Astrocyte (in vitro differentiated cells and primary cell): ENCODE results near the gene SLA2. TPM values are rescaled to one million over a fixed set of nuclear protein-coding genes. Genes with fewer than 3 reads are reported as not detected.

Source experiments
- DNase-seq: peaks from one replicate; pipeline ENCODE4 v3.0.0-alpha.2; 2010; ENCODE audit warnings: low read depth
- FAIRE-seq: peaks from 2 replicates; lab custom pipeline; 2011; peaks lifted over from hg19 to GRCh38; lab: Jason Lieb, UNC
- H2AFZ ChIP-seq: 2 replicates; pipeline ENCODE4 v1.6.0; 2012; ENCODE audit warnings: low read depth, low read length, inconsistent platforms
- H3K27ac ChIP-seq: 2 replicates; pipeline ENCODE4 v1.5.1; 2011; ENCODE audit warnings: low read depth, low read length, inconsistent platforms
- H3K27me3 ChIP-seq: 2 replicates; pipeline ENCODE4 v1.6.0; 2011; ENCODE audit warnings: low read length, inconsistent platforms; ENCODE audit not compliant: insufficient read depth
- H3K36me3 ChIP-seq: 2 replicates; pipeline ENCODE4 v1.5.1; 2011; ENCODE audit warnings: low read length, inconsistent platforms; ENCODE audit not compliant: insufficient read depth
- H3K4me1 ChIP-seq: 2 replicates; pipeline ENCODE4 v1.5.1; 2011; ENCODE audit warnings: low read length, inconsistent platforms; ENCODE audit not compliant: insufficient read depth
- H3K4me2 ChIP-seq: 2 replicates; pipeline ENCODE4 v1.6.0; 2012; ENCODE audit warnings: low read length, inconsistent platforms
- H3K4me3 ChIP-seq: 2 replicates; pipeline ENCODE4 v1.5.1; 2011; ENCODE audit warnings: low read depth, mild to moderate bottlenecking, low read length, inconsistent platforms; ENCODE audit not compliant: insufficient read depth
- H3K79me2 ChIP-seq: 2 replicates; pipeline ENCODE4 v1.6.0; 2012; ENCODE audit warnings: mild to moderate bottlenecking, low read length, inconsistent platforms; ENCODE audit not compliant: insufficient read depth
- H3K9ac ChIP-seq: 2 replicates; pipeline ENCODE4 v1.6.0; 2012; ENCODE audit warnings: mild to moderate bottlenecking, low read length, inconsistent platforms
- H3K9me3 ChIP-seq: 2 replicates; pipeline ENCODE4 v1.5.1; 2012; ENCODE audit warnings: low read depth, mild to moderate bottlenecking, low read length, inconsistent platforms; ENCODE audit not compliant: insufficient read depth
- H4K20me1 ChIP-seq: 2 replicates; pipeline ENCODE4 v1.6.0; 2012; ENCODE audit warnings: low read length, inconsistent platforms; ENCODE audit not compliant: insufficient read depth
- H3K27ac Mint-ChIP-seq: one replicate; pipeline ENCODE4 v1.8.0; 2021; ENCODE audit warnings: mild to moderate bottlenecking, mixed read lengths; ENCODE audit not compliant: unreplicated experiment
- H3K27me3 Mint-ChIP-seq: one replicate; pipeline ENCODE4 v1.8.0; 2021; ENCODE audit warnings: low read depth, mixed read lengths; ENCODE audit not compliant: unreplicated experiment
- H3K36me3 Mint-ChIP-seq: one replicate; pipeline ENCODE4 v1.8.0; 2021; ENCODE audit warnings: low read depth, mixed read lengths; ENCODE audit not compliant: unreplicated experiment
- H3K4me1 Mint-ChIP-seq: one replicate; pipeline ENCODE4 v1.8.0; 2021; ENCODE audit warnings: low read depth, mixed read lengths; ENCODE audit not compliant: unreplicated experiment
- H3K4me3 Mint-ChIP-seq: one replicate; pipeline ENCODE4 v1.8.0; 2021; ENCODE audit warnings: mild to moderate bottlenecking, moderate library complexity, mixed read lengths; ENCODE audit not compliant: unreplicated experiment
- H3K9me3 Mint-ChIP-seq: one replicate; pipeline ENCODE4 v1.8.0; 2021; ENCODE audit warnings: mild to moderate bottlenecking, mixed read lengths; ENCODE audit not compliant: unreplicated experiment
- EZH2 ChIP-seq: IDR thresholded peaks from 2 replicates; pipeline ENCODE4 v1.6.1; 2012; ENCODE audit warnings: mild to moderate bottlenecking, low read length, inconsistent platforms; ENCODE audit not compliant: insufficient read depth
- total RNA-seq: library from RNA; stranded (reverse); gene quantifications from 2 replicates; pipeline ENCODE4 v1.2.1, GENCODE V29; 2021
- TF ChIP-seq, protein P1 (sequence below): IDR thresholded peaks from 2 replicates; pipeline ENCODE4 v1.5.1; 2011; ENCODE audit warnings: low read depth, mild to moderate bottlenecking, inconsistent platforms, low read length, moderate library complexity; ENCODE audit not compliant: insufficient read depth

Gene SLA2
- total RNA-seq, 1 donor from 2014 or later: 0.14 TPM

DNA sequence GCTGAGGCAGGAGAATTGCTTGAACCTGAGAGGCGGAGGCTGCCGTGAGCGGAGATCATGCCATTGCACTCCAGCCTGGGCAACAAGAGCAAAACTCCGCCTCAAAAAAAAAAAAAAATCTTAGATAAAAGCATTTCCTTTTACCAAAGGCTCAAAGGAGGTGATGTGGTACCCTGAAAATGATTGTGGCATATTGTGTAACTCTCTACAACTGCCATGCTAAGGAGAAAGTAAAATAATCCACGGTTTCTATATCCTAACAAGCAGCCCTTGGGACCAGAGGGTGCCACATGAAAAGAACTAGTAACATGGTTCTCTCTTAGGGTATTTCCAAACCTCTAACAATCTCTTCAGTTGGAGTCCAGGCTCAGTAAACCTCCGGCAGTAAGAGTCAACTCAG lies 38.8 kb upstream of the SLA2 start:
- Mint-ChIP-seq H3K27ac (no peak overlapping the region), H3K36me3 (peaks cover 4% of the 10 kb centered on the region)
- H3K4me1 ChIP-seq: no peaks in the 10 kb centered on the region

GRCh38 chr20:36682311-36682710 lies 36.3 kb upstream of the SLA2 start:
- Histone ChIP-seq H3K27me3 (no peaks in the 10 kb centered on the region), H3K79me2 (no peaks in the 10 kb centered on the region), H3K9ac (no peak overlapping the region), H3K27ac (no peak overlapping the region), H3K9me3 (no peaks in the 10 kb centered on the region), H3K4me3 (no peak overlapping the region), H3K4me2 (no peak overlapping the region), H2AFZ (no peak overlapping the region), H3K4me1 (no peaks in the 10 kb centered on the region), H3K36me3 (peaks cover 11% of the 10 kb centered on the region), H4K20me1 (no peaks in the 10 kb centered on the region)
- Mint-ChIP-seq H3K4me1 (no peaks in the 10 kb centered on the region), H3K27me3 (no peaks in the 10 kb centered on the region), H3K27ac (no peak overlapping the region), H3K36me3 (peaks cover 5% of the 10 kb centered on the region), H3K9me3 (no peaks in the 10 kb centered on the region), H3K4me3 (no peak overlapping the region)
- FAIRE-seq: no peak
- no peak for DNase-seq
- no peak for TF ChIP-seq EZH2
- TF ChIP-seq, protein P1, sequence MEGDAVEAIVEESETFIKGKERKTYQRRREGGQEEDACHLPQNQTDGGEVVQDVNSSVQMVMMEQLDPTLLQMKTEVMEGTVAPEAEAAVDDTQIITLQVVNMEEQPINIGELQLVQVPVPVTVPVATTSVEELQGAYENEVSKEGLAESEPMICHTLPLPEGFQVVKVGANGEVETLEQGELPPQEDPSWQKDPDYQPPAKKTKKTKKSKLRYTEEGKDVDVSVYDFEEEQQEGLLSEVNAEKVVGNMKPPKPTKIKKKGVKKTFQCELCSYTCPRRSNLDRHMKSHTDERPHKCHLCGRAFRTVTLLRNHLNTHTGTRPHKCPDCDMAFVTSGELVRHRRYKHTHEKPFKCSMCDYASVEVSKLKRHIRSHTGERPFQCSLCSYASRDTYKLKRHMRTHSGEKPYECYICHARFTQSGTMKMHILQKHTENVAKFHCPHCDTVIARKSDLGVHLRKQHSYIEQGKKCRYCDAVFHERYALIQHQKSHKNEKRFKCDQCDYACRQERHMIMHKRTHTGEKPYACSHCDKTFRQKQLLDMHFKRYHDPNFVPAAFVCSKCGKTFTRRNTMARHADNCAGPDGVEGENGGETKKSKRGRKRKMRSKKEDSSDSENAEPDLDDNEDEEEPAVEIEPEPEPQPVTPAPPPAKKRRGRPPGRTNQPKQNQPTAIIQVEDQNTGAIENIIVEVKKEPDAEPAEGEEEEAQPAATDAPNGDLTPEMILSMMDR: no peak

More for the DNA sequence above, 38.8 kb upstream of the SLA2 start:
- FAIRE-seq (no peak), DNase-seq (no peak)
- no peak overlapping the region for H3K4me2 ChIP-seq
- no peak overlapping the region for H3K9ac ChIP-seq
- no peak overlapping the region for H3K4me3 ChIP-seq
- no peaks in the 10 kb centered on the region for H4K20me1 ChIP-seq
- H3K79me2 ChIP-seq: no peaks in the 10 kb centered on the region
- no peaks in the 10 kb centered on the region for H3K4me1 Mint-ChIP-seq
- H3K27me3 Mint-ChIP-seq: no peaks in the 10 kb centered on the region
- no peak for TF ChIP-seq EZH2
- TF ChIP-seq, protein P1: no peak
- H3K27me3 ChIP-seq: no peaks in the 10 kb centered on the region
- no peak overlapping the region for H3K27ac ChIP-seq
- H3K4me3 Mint-ChIP-seq: no peak overlapping the region
- no peaks in the 10 kb centered on the region for H3K9me3 ChIP-seq
- peaks cover 12% of the 10 kb centered on the region for H3K36me3 ChIP-seq
- H2AFZ ChIP-seq: no peak overlapping the region
- no peaks in the 10 kb centered on the region for H3K9me3 Mint-ChIP-seq

GRCh38 chr20:36677422-36677771 lies 31.4 kb upstream of the SLA2 start:
- Histone ChIP-seq H3K9ac (no peak overlapping the region), H2AFZ (no peak overlapping the region), H3K79me2 (no peaks in the 10 kb centered on the region), H3K27me3 (no peaks in the 10 kb centered on the region), H3K36me3 (peaks cover 7% of the 10 kb centered on the region), H4K20me1 (no peaks in the 10 kb centered on the region), H3K4me3 (no peak overlapping the region), H3K9me3 (no peaks in the 10 kb centered on the region), H3K4me2 (no peak overlapping the region), H3K4me1 (no peaks in the 10 kb centered on the region), H3K27ac (no peak overlapping the region)
- peaks cover 3% of the 10 kb centered on the region for H3K36me3 Mint-ChIP-seq
- H3K27ac Mint-ChIP-seq: peak overlapping the region; percentile 8
- H3K4me3 Mint-ChIP-seq: peak overlapping the region; percentile 56
- FAIRE-seq (no peak), DNase-seq (no peak)
- no peaks in the 10 kb centered on the region for H3K4me1 Mint-ChIP-seq
- H3K9me3 Mint-ChIP-seq: no peaks in the 10 kb centered on the region
- no peaks in the 10 kb centered on the region for H3K27me3 Mint-ChIP-seq
- no peak for TF ChIP-seq EZH2
